NCI-H1417 (cell line): ENCODE measurements around the gene DICER1.
"Not testable (repeated sequence)": the region's sequence is repeated elsewhere in the genome, so short reads cannot be mapped to it uniquely, and the experiment has no call there.

ENCODE experiments used
- DNase-seq, 3 experiments: peaks; one replicate each; lab custom pipeline; 2025; lab: John Stamatoyannopoulos, UW

Gene DICER1

GRCh38 chr14:95157327-95158189 is at the start of gene DICER1:
TSS of gene DICER1 (minus strand) at chr14:95157529. CDS start at chr14:95133458, 24,071 bp downstream.
- peak; percentile 97 to 98 (median 98) for DNase-seq

GRCh38 chr14:95206534-95206933 is 49.2 kb upstream of the DICER1 start:
- no peak for DNase-seq

GRCh38 chr14:95204705-95205104 is 47.4 kb upstream of the DICER1 start:
- DNase-seq: peak in 1 of 3 experiments; percentile 14

GRCh38 chr14:95201745-95202144 is 44.4 kb upstream of the DICER1 start:
- not testable (repeated sequence) for DNase-seq

GRCh38 chr14:95200404-95200803 is 43.1 kb upstream of the DICER1 start:
- peak; percentile 18 to 98 (median 66) for DNase-seq

- DNase-seq: no peak
Measured at GRCh38 chr14:95199298-95199983, 42.1 kb upstream of the DICER1 start.

- DNase-seq: peak in 1 of 3 experiments; percentile 47
Measured at GRCh38 chr14:95198320-95198719, 41.0 kb upstream of the DICER1 start.

GRCh38 chr14:95197551-95197950 is 40.2 kb upstream of the DICER1 start:
- DNase-seq: peak in 2 of 3 experiments; percentile 32 to 69

- DNase-seq: no peak
Measured at GRCh38 chr14:95196826-95197545, 39.7 kb upstream of the DICER1 start.

- no peak for DNase-seq
Measured at GRCh38 chr14:95196268-95196667, 38.9 kb upstream of the DICER1 start.

- no peak for DNase-seq
Measured at GRCh38 chr14:95195031-95195430, 37.7 kb upstream of the DICER1 start.

GRCh38 chr14:95193081-95193480 is 35.8 kb upstream of the DICER1 start:
- DNase-seq: no peak

- no peak for DNase-seq
Measured at GRCh38 chr14:95192311-95192710, 35.0 kb upstream of the DICER1 start.

- DNase-seq: no peak
Measured at GRCh38 chr14:95191445-95192199, 34.3 kb upstream of the DICER1 start.

- DNase-seq: no peak
Measured at GRCh38 chr14:95190857-95191256, 33.5 kb upstream of the DICER1 start.

GRCh38 chr14:95190346-95190840 is 33.1 kb upstream of the DICER1 start:
- DNase-seq: no peak

GRCh38 chr14:95189367-95190132 is 32.2 kb upstream of the DICER1 start:
- no peak for DNase-seq

GRCh38 chr14:95188380-95188779 is 31.1 kb upstream of the DICER1 start:
- DNase-seq: no peak

- no peak for DNase-seq
Measured at GRCh38 chr14:95185767-95186392, 28.6 kb upstream of the DICER1 start.
